ENCODE results near the gene B3GNT9. TPM values are rescaled to one million over a fixed set of nuclear protein-coding genes. Genes with fewer than 3 reads are reported as not detected.

The B3GNT9 gene
- total RNA-seq, 1 experiment from 2014 or later: 3.8 TPM

DNA sequence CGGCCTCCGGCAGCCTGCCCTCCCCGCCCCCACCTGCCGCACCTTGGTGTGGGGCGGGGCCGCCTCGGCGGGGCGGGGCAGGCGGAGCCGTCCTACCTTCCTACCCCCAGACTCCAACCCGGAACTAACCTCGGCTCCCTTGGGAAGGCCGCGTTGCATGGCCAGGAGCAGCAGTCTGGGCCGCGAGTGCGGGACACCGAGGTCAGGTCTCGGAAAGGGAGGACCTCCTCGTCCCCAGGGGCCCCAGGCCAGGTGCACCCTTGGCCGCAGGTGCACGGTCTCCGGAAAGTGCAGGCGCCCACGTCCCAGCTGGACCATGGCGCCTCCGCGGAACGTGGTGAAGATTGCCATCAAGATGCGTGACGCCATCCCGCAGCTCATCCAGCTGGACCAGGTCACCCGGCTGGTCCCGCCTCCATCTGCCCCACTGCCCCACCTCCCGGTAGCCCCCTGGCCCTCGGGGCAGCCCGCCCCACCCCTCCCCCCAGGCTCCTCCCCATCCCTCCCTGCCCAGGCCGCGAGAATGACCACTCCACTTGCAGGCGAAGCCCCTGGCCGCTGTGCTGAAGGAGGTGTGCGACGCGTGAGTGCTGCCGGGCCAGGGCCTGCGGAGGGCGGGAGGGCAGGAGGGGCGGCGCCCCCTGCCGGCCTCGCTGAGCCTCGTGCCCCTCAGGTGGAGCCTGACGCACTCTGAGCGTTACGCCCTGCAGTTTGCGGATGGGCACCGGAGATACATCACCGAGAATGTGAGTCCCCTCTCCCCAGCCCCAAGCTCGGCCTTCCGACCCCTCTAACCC, 48.4 kb upstream of the B3GNT9 start, which contains the start of gene ELMO3 (continued):
- TF ChIP-seq, protein P1, sequence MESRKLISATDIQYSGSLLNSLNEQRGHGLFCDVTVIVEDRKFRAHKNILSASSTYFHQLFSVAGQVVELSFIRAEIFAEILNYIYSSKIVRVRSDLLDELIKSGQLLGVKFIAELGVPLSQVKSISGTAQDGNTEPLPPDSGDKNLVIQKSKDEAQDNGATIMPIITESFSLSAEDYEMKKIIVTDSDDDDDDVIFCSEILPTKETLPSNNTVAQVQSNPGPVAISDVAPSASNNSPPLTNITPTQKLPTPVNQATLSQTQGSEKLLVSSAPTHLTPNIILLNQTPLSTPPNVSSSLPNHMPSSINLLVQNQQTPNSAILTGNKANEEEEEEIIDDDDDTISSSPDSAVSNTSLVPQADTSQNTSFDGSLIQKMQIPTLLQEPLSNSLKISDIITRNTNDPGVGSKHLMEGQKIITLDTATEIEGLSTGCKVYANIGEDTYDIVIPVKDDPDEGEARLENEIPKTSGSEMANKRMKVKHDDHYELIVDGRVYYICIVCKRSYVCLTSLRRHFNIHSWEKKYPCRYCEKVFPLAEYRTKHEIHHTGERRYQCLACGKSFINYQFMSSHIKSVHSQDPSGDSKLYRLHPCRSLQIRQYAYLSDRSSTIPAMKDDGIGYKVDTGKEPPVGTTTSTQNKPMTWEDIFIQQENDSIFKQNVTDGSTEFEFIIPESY (IDR thresholded peaks at IDR 0.05; ENCODE audit: extremely low read depth, insufficient replicate concordance, low read length): no peak
- no peak for TF ChIP-seq CEBPB (IDR thresholded peaks at IDR 0.05; ENCODE audit: low read depth)
- TF ChIP-seq, protein P2, sequence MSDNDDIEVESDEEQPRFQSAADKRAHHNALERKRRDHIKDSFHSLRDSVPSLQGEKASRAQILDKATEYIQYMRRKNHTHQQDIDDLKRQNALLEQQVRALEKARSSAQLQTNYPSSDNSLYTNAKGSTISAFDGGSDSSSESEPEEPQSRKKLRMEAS (IDR thresholded peaks at IDR 0.05): no peak

DNA sequence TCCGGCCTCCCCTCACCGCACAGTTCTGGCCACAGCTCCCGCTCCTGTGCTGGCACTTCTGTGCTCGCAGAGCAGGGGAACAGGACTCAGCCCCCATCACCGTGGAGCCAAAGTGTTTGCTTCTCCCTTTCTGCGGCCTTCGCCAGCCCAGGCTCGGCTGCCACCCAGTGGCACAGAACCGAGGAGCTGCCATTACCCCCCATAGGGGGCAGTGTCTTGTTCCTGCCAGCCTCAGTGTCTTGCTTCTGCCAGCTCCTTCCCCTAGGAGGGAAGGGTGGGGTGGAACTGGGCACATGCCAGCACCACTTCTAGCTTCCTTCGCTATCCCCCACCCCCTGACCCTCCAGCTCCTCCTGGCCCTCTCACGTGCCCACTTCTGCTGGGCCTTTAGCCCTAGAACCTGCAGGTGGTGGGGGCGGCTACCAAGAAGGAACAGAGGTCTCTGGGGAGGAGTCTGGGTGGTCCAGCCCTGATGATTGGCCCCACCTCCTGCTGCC, 47.5 kb upstream of the B3GNT9 start:
- peak overlapping the region; percentile 97 for H3K4me2 ChIP-seq (ENCODE audit: low read length)
- DNase-seq (ENCODE audit: low read depth, low spot score) (peak; percentile 64), ATAC-seq (peak; percentile 67)
- no peaks in the 10 kb centered on the region for H3K9me3 ChIP-seq (ENCODE audit: control insufficient read depth in 1 of 2, insufficient read depth in 1 of 2, low read depth in 1 of 2, low read length in 2 of 2)
- no peaks in the 10 kb centered on the region for H3K27me3 ChIP-seq (ENCODE audit: insufficient read depth, low read length)
- ChIA-PET CTCF (interaction anchor here (0.7 to 2.3 kb wide), 33 partner anchors 9 to 303 kb away, joined by 3 to 14 read pairs (median 5); partner anchors contain the start of genes ATP6V0D1, CES3, FBXL8 and FHOD1), RAD21 (ENCODE audit: low non-redundant PET in 1 of 2, low total read pairs in 2 of 2, uncharacterized antibody in 2 of 2, unreplicated experiment in 2 of 2) (no interaction called here), POLR2A (interaction anchor here (1.0 to 2.3 kb wide), 5 partner anchors 10 to 49 kb away, joined by 3 to 11 read pairs (median 8); partner anchors contain the start of genes FHOD1, NOL3 and TMEM208)
- H3K79me2 ChIP-seq (ENCODE audit: insufficient read depth, low read length): peaks cover 44% of the 10 kb centered on the region
- no peaks in the 10 kb centered on the region; the same call in 1 of the 2 replicates for H4K20me1 ChIP-seq (ENCODE audit: insufficient read depth)
- intact Hi-C loops (cut with micrococcal nuclease): no loop called here
- H3K27ac ChIP-seq (ENCODE audit: low read depth, low read length): peak overlapping the region; percentile 99
- H2AFZ ChIP-seq (ENCODE audit: low read depth, low read length, poor library complexity, severe bottlenecking): no peak overlapping the region
- no peaks in the 10 kb centered on the region for H3K9me2 ChIP-seq (ENCODE audit: insufficient read depth)
- peak overlapping the region; percentile 78 for H3K4me3 ChIP-seq (replicated peaks in 1 of 2; ENCODE audit: low read depth in 1 of 2, low read length in 2 of 2)
- peaks cover 19 to 42% of the 10 kb centered on the region in 2 experiments for H3K4me1 ChIP-seq (ENCODE audit: control insufficient read depth in 1 of 2, insufficient read depth in 2 of 2, low read length in 2 of 2)
- peaks cover 35 to 47% of the 10 kb centered on the region in 2 experiments; a peak in 3 of 4 replicates for H3K36me3 ChIP-seq (ENCODE audit: control insufficient read depth in 1 of 2, insufficient read depth in 2 of 2, low read length in 2 of 2)
- BruUV-seq (replicated peaks): no TSS peak
- peak overlapping the region; percentile 75; the same call in 1 of the 2 replicates for H3K9ac ChIP-seq (ENCODE audit: low read length)
- TF ChIP-seq CTCF (IDR thresholded peaks at IDR 0.05 in 2 of 3, conservative IDR thresholded peaks at IDR 0.05 in 1 of 3; ENCODE audit: borderline replicate concordance in 1 of 3, insufficient read depth in 1 of 3, low read depth in 2 of 3, low read length in 2 of 3): peak in 2 of 3 experiments; percentile 98; a peak in 4 of 6 replicates
- no peak for TF ChIP-seq RAD21 (IDR thresholded peaks at IDR 0.05; ENCODE audit: low read depth)
- TF ChIP-seq, protein P3, sequence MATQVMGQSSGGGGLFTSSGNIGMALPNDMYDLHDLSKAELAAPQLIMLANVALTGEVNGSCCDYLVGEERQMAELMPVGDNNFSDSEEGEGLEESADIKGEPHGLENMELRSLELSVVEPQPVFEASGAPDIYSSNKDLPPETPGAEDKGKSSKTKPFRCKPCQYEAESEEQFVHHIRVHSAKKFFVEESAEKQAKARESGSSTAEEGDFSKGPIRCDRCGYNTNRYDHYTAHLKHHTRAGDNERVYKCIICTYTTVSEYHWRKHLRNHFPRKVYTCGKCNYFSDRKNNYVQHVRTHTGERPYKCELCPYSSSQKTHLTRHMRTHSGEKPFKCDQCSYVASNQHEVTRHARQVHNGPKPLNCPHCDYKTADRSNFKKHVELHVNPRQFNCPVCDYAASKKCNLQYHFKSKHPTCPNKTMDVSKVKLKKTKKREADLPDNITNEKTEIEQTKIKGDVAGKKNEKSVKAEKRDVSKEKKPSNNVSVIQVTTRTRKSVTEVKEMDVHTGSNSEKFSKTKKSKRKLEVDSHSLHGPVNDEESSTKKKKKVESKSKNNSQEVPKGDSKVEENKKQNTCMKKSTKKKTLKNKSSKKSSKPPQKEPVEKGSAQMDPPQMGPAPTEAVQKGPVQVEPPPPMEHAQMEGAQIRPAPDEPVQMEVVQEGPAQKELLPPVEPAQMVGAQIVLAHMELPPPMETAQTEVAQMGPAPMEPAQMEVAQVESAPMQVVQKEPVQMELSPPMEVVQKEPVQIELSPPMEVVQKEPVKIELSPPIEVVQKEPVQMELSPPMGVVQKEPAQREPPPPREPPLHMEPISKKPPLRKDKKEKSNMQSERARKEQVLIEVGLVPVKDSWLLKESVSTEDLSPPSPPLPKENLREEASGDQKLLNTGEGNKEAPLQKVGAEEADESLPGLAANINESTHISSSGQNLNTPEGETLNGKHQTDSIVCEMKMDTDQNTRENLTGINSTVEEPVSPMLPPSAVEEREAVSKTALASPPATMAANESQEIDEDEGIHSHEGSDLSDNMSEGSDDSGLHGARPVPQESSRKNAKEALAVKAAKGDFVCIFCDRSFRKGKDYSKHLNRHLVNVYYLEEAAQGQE (IDR thresholded peaks at IDR 0.05; ENCODE audit: low read depth): no peak
- TF ChIP-seq ZFX (IDR thresholded peaks at IDR 0.05): no peak
- no peak for TF ChIP-seq EZH2phosphoT487 (IDR thresholded peaks at IDR 0.05; ENCODE audit: borderline replicate concordance)
- TF ChIP-seq YY1 (IDR thresholded peaks at IDR 0.05; ENCODE audit: extremely low read depth, insufficient replicate concordance, low read depth, low read length): peak; percentile 63
- TF ChIP-seq SRF (IDR thresholded peaks at IDR 0.05; ENCODE audit: low read depth): no peak
- TF ChIP-seq JUND (IDR thresholded peaks at IDR 0.05): no peak
- no peak for TF ChIP-seq EGR1 (IDR thresholded peaks at IDR 0.05; ENCODE audit: low read depth)
- no peak for TF ChIP-seq SIN3A (IDR thresholded peaks at IDR 0.05; ENCODE audit: low read depth)
- TF ChIP-seq ATF3 (IDR thresholded peaks at IDR 0.05): no peak

Measured in HCT116 (cell line).